GM19193 (cell line): ENCODE results near the gene SPEF2.

ENCODE experiments used
- POLR2A ChIP-seq: IDR thresholded peaks from 4 replicates; pipeline ENCODE4 v1.6.1; 2011; ENCODE audit not compliant: insufficient read depth, insufficient read length; ENCODE audit errors: extremely low read depth

Gene SPEF2

DNA sequence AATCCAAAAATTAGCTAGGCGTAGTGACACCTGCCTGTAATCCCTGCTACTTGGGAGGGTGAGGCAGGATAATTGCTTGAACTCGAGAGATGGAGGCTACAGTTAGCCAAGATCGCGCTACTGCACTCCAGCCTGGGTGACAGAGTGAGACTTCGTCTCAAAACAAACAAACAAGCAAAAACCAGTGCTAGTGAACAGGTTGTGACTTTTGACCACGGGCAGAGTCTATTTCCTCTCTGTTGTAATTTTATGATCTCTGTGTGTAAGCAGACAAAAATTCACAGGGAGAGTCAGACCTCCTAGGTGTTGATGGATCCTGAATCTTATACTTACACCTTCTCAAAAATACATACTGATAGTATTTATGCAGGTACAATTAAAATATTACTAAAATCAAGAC, 65.8 kb downstream of the SPEF2 start:
- TF ChIP-seq POLR2A = no peak

DNA sequence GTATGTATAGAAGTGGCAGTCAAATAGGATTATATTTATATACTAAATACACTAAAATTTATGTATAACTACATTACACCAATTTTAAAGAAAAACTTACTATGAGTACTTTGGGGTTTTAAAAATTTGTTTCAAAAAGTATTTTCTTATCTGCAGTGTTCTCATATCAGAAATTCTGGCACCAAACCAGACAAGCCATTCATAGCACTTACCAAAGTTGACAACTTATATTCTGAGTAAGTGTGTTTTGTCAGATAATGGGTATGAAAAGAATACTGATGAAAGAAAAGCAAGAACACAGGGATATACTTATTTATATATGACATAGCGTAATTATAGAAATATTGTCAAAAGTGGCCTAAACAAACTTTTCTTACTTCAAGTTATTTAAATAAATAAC, 67.5 kb downstream of the SPEF2 start:
- no peak for TF ChIP-seq POLR2A

DNA sequence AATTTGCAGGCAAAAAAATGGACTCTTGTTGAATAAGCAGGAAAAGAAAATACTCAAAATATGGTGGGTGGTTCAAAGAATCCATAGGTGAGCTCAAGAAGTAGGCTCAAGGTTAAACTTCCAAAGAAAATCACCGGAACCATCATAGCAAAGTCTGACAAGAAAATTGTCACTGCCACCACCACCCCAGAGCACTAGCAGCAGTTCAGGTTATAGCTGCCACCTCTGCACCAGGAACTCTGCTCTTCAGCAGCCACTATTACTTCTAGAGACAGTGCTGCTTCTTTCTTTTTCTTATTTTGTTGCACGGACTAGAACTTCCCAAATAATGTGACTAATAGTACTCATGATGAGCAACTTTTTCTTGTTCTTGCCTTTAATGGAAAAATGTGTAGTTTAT, 70.3 kb downstream of the SPEF2 start:
- TF ChIP-seq POLR2A = no peak

DNA sequence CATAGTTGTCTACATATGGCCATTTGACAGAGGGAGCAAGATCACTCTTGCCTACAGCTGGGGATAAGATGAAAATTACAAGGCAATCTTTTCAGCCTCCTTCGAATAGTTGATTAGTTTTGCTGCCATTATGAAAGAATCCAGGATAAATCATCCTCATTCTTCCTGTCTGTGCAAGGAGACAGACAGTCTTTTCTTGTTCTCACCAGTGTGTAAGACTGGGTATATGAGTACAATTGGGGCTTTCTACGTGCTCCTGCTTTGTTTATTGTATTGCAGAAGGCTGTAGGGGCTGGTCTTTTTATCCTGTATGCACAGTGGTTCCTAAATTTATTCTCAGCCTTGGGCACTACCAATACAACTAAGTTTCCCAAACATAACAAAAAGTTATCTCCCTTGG, 76.8 kb downstream of the SPEF2 start:
- no peak for TF ChIP-seq POLR2A

DNA sequence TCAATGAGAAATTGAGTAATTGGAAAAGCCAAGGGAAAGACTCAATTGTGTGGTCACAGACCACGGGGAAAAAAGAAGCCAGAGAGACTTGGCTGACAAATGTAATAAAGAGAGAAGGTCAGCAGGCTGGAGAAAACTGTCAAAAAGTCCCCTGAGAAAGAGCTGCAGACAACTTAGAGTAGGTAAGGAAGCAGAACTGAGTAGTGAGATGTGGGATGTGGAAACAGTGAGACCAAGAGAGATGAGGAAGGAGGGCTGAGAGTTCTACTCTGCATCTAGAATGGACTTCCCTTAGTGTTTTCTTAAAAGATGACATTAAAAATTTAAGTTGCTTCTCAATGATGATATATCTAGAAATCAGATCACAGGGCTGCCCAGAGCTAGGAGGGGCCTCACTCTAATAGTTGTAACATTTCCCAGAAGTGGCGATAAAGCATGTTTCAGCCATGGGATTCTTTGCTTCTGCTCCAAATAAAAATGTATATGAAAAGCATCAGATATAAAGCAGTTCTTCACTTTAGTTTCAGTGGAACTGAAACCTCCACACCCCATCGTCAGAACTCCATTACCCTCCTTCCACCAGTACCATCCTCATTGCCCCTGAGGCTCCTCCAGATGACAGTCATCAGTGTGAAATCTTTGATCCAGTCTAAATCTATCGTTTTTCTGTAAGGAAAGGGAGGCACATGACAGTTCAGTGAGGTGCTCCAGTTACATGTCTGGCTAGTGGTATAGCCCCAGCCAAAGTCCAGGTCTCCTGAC, 80.6 kb downstream of the SPEF2 start:
- no peak for TF ChIP-seq POLR2A

DNA sequence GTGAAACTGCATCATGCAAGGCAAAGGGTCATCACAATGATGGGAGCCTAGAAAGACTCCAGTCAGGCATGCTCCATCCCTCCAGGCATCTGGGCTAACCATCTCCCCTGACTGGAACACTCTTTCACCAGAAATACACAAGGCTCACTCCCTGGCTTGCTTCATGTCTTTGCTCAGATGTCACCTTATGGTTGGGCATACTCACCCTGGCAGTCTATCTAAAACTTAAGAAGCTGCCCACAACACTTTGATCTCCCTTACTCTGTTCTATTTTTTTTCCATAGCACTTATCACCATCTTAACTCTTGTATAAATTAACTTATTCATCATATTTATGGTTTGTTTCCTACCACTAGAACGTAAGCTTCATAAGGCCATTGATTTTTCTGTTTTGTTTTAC, 90.0 kb downstream of the SPEF2 start:
- no peak for TF ChIP-seq POLR2A

DNA sequence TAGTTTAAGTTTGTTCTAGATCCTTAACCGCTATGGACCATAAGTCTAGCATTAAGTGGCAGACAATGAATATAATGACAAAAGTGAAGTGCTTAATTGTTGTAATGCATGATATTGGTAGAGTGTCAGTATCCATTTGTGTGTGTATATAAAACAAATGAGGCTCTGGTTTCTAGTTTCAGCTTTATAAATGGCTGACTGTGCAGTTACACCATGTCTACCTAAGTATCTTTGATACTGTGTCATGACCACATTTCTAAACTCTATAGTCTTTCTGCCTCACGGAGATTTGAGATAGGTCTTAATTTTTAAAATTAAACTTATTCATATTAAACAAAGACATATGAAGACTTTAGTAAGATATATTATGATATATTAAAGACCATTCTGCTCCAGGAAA, 92.0 kb downstream of the SPEF2 start:
- no peak for TF ChIP-seq POLR2A

DNA sequence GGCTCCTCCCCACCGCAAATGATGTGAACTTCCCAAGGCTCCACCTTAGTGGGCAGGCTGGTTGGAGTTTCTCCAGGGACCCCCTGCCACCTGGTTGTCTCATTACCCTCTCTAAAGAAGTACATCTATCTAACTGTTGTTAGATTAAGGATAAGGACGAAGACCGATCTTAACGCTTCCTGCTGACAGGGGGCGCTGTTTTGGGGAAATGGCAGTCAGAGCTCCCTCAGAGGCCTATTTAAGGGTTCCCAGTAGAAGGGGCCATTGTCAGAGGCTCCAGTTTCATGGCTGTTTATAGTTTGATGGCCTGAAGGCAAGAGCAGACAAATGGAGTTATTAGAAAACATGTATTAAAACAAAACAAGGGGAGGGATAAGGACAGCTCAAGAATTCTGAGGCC, 100.1 kb downstream of the SPEF2 start:
- TF ChIP-seq POLR2A = no peak

DNA sequence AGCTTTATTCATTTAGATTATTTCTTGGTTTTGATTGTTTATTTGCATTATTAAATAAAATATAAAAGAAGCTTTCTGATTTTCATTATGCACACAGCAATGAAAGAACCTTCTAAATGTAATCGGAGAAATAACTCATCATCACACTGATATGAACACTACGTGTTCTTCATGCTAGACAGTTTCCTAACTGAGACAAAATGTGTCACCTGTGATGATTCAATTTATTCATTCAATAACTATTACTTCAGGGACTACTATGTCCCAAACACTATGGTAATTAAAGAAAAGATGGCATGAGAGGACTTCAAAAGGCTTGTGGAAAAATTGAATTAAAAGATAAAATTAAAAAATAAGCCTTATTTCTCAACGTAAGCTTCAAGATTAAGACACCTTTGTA, 118.1 kb downstream of the SPEF2 start:
- TF ChIP-seq POLR2A = no peak

DNA sequence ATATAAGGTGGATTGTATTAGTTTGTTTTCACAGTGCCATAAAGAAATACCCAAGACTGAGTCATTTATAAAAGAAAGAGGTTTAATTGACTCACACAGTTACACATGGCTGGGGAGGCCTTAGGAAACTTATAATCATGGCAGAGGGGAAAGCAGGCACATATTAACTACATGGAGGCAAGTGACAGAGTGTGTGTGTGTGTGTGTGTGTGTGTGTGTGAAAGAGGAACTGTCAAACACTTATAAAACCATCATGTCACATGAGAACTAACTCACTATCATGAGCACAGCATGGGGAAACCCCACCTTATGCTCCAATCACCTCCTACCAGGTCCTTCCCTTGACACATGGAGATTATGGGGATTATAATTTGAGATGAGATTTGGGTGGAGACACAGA, 118.6 kb downstream of the SPEF2 start:
- TF ChIP-seq POLR2A = no peak

DNA sequence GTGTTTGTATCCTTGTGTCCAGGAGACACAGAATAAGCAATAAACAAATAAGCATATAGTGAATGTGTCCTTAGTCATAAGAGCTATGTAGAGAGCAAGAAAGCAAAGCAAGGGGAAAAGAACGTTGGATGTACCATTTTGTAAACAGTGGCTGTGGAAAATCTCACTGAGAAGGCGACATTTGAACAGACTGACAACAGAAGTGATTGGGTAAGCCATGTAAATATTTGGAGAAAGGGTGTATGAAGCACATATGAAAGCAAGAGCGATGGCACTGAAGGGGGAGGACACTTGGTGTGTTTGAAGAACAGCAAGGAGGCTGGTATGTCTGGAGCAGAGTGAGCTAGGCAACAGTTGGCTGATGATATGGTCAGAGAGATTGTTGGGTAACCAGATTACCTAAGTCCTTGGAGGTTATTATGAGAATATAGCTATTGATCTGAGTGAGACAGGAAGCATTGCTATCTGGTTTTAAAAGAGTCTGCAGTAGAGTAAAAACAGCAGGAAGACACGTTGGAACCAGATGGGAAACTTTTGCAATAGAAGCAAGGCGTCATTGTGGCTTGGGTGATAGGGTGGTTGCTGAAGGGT, 123.6 kb downstream of the SPEF2 start:
- TF ChIP-seq POLR2A = no peak

DNA sequence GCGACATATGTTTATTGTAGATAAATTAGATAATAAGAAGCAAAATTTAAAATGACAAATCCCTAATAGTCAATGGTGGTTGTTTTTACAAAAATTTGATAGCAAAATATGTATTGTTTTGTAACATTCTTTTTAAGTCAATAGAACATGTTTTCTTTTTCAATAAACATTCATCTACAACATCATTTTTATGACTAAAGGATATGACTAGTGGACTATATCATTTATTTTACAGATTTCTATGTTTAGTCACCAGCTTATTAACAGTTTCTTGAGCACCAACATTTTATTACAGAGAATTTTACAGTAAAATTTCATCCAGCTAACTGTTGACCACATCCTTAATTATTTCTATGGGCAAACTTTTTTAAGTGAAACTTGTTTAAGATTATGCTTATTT, 124.3 kb downstream of the SPEF2 start:
- TF ChIP-seq POLR2A = no peak

DNA sequence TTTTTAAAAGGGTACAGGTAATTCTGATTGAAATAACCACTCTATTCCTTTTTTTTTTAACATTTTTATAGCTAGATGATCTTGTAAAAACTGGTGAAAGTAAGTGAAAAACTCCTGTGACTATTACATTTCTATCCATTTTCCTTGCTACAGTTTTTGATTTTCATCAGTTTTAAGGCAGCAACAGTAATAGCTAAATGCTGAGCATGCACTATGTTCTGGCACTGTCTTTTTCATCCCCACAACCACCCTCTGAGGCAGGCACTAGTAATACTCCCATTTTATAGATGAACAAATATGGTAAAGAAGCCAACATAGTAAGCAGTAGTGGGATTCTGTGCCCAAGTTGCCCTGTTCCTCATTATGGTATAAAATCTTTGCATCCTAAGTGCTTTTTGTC, 126.0 kb downstream of the SPEF2 start:
- no peak for TF ChIP-seq POLR2A

DNA sequence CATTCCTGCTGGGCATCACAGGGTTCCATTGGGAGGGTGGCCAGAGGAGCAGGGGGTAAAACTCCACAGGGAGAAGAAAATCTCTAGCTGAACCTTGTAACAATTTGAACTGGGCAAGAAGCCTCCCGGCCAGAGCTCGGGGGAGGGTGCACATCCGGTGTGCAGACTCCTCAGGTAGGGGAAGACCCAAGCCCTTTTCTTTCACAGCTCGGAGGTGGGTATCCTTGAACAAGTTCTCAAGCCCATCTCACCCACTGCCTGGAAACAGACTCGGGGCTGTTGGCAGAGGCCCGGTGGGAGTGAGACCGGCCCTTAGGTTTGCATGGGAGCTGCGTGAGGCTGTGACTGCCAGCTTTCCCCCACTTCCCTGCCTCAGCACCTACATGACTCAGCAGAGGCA, 127.5 kb downstream of the SPEF2 start:
- TF ChIP-seq POLR2A = no peak

DNA sequence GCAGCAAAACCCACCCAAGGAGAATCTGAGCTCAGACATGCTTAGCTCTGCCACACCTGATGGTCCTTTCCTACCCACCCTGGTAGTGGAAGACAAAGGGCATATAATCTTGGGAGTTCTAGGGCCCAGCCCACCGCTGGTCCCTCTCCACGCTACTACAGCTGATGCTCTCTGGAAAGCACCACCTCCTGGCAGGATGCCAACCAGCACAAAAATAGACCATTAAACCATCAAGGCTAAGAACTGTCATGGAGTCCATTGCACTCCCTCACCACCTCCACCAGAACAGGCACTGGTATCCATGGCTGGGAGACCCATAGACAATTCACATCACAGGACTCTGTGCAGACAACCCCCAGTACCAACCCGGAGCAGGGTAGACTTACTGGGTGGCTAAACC, 128.0 kb downstream of the SPEF2 start:
- TF ChIP-seq POLR2A = no peak

DNA sequence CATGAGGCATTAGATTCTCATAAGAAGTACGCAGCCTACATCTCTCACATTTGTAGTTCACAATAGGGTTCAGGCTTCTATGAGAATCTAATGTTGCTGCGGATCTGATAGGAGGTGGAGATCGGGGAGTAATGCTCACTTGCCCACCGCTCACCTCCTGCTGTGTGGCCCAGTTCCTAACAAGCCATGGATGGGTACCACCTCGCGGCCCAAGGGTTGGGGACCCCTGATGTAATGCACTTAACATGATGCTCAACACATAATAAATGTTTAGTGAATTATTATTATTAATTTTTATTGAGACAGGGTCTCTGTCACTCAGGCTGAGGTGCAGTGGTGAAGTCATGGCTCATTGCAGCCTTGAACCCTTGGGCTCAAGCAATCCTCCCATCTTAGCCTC, 134.3 kb downstream of the SPEF2 start:
- TF ChIP-seq POLR2A = no peak

DNA sequence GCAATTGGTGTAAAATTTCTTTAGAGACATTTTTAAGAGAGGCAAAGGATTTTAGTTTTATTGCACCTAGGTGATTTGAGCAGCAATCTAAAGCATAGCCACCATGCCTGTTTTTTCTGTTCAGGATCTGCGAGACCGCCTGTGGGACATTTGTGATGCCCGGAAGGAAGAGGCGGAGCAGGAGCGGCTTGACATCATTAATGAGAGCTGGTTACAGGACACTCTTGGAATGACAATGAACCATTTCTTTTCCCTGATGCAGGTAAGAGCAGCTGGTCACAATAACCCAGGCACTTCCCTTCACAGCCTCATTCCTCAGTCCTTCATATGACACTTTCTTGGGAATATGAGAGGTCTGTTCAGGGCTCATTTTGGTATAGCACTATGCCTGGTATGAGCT, 135.8 kb downstream of the SPEF2 start:
- no peak for TF ChIP-seq POLR2A
